Stomach (tissue), 9 donors: Measurements from ENCODE around the gene ZNF506. TPM values are rescaled to one million over a fixed set of nuclear protein-coding genes. Genes with fewer than 3 reads are reported as not detected.
A peak's percentile ranks its signal among the peaks of the same experiment; 100 is the strongest.
"Not testable (repeated sequence)": the region's sequence is repeated elsewhere in the genome, so short reads cannot be mapped to it uniquely, and the experiment has no call there.

Source experiments
- DNase-seq, 2 donors: peaks; one replicate each; pipeline versions ENCODE4 v3.0.0 to v3.0.0-alpha.2; 2013 to 2019
- H3K27ac ChIP-seq, 5 donors: fragments of 200-600 bp in 4 of 5; sonication (generic) in 4 of 5; one replicate each; pipeline ENCODE4 v1.5.1; 2013 to 2019; ENCODE audit warnings: mild to moderate bottlenecking in 1 of 5, moderate library complexity in 1 of 5
- H3K27me3 ChIP-seq, 3 donors: fragments of 200-600 bp; sonication (generic); one replicate each; pipeline ENCODE4 v1.5.1; 2017 to 2019; ENCODE audit warnings: mixed run types in 1 of 3
- H3K36me3 ChIP-seq, 4 donors: fragments of 200-600 bp; sonication (generic); 1 replicate in 3 of 4; 2 replicates in 1 of 4; pipeline ENCODE4 v1.5.1; 2016 to 2019
- H3K4me1 ChIP-seq, 4 donors: fragments of 200-600 bp; sonication (generic); one replicate each; pipeline ENCODE4 v1.5.1; 2016 to 2019
- H3K4me3 ChIP-seq, 4 donors: fragments of 200-600 bp; sonication (generic) in 3 of 4; one replicate each; pipeline ENCODE4 v1.5.1; 2016 to 2019; ENCODE audit warnings: mild to moderate bottlenecking in 1 of 4
- H3K9me3 ChIP-seq, 4 donors: fragments of 200-600 bp; sonication (generic); one replicate each; pipeline ENCODE4 v1.5.1; 2016 to 2019
- EP300 ChIP-seq: sonication (generic); formaldehyde crosslinking; IDR thresholded peaks from one replicate; pipeline ENCODE4 v1.6.1; 2017; ENCODE audit warnings: antibody characterized with exemption
- POLR2A ChIP-seq, 4 donors: fragments of 450-650 bp; IDR thresholded peaks; one replicate each; pipeline ENCODE4 v1.6.1; 2016; ENCODE audit warnings: antibody characterized with exemption in 4 of 4, control low read depth in 2 of 4, mild to moderate bottlenecking in 1 of 4, moderate library complexity in 1 of 4
- POLR2AphosphoS5 ChIP-seq, 3 donors: sonication (generic); formaldehyde crosslinking; IDR thresholded peaks; one replicate each; pipeline ENCODE4 v1.6.1; 2016; ENCODE audit warnings: antibody characterized with exemption in 3 of 3
- WGBS, 5 donors: extraction: QIAGEN DNeasy Blood & Tissue Kit in 3 of 5; methylation state at CpG; one replicate each; pipeline versions ENCODE4 v1.1.5 to v1.1.7; 2013 to 2018; 5-methylcytosine and 5-hydroxymethylcytosine counted together
- intact Hi-C: fragments of 100-400 bp; cut with DNase I; formaldehyde crosslinking; loops from one replicate; pipeline ENCODE4 v1.15.1; 2023; ENCODE audit warnings: low total_unique reads
- polyA plus RNA-seq, 3 donors: library from polyadenylated mRNA; stranded (reverse); fragments of 200-250 nt; gene quantifications; one replicate each; pipeline ENCODE4 v1.2.3, GENCODE V29; 2013
- total RNA-seq, 5 donors: library from RNA; depleted of rRNA; stranded (reverse); fragments of >200 nt; gene quantifications; one replicate each; pipeline versions ENCODE4 v1.1.0 to v1.2.3, GENCODE V29; 2014 to 2016
- TF ChIP-seq, protein P1 (sequence below), 7 experiments: fragments of 450-650 bp in 4 of 7; fragments of 200-600 bp in 3 of 7; sonication (generic) in 3 of 7; IDR thresholded peaks; one replicate each; pipeline ENCODE4 v1.5.1; 2016 to 2019; ENCODE audit warnings: antibody characterized with exemption in 7 of 7, control low read depth in 2 of 7, mild to moderate bottlenecking in 1 of 7
- donor health status: healthy with polysubstance abuse.
- donor health status: Bipolar disorder and iron deficiency.
- donor health status: healthy.

Gene ZNF506
- total and polyA plus RNA-seq, 8 donors, result 3.4 to 93.7 (median 25.1) TPM

- Histone ChIP-seq H3K9me3 (peaks cover 0 to 22% (median 0%) of the 10 kb centered on the region in 4 donors), H3K36me3 (no peaks in the 10 kb centered on the region), H3K4me1 (no peaks in the 10 kb centered on the region), H3K4me3 (no peak overlapping the region), H3K27ac (no peak overlapping the region), H3K27me3 (peaks cover 0 to 12% (median 0%) of the 10 kb centered on the region in 3 donors)
- DNase-seq, result peak in 1 of 2 donors; percentile 20
- 81 to 91% (median 86%) methylated on average over 5 to 13 of the region's 13 CpGs for WGBS, 5 donors
- no peak for TF ChIP-seq POLR2AphosphoS5 (IDR thresholded peaks at IDR 0.05)
- intact Hi-C loops, result no loop called here
Measured at GRCh38 chr19:19747357-19748220, 74.0 kb downstream of the ZNF506 start.

DNA sequence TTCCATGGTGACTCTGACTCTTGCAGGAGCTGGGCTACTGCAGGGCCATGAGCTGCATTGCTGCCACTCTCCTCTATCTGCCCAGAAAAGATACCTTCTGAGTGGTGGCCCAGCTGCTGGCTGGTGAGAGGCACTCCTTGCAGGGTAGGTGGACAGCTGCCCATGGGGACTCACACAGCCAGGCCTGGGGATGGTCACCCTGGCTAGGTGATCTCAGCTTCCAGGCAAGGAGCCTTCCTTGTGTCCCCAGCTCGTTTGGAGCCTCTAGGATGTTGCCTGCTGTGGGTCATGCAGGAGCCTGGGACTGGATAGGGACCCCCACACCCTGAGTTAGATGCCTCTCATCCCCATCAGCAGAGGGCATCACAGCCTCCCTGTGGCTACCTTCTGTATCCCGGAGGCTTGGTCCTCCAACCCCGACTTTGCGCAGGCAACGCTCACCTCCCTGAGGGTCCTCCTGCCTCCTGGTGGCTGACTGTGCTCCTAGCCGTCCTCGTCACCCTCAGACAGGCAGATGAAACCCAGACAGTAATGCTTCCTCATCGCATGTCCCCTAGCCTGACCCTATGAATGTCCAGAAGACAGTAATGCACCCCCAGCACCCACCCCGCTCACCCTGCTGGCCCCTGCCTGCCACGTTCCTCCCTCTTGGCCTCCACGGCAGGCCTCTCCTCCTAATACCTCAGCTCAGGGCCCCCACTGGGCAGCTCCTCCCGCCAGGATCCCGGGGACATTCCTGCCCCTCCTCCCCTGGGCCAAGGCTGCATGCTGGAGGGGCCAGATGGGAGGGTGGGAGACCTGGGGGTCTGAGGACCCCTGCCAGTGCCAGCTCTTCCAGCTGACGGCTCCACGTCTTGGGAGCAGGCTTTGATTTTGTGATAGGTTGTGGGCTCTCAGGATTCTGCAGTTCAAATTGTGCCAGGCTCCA lies 75.0 kb downstream of the ZNF506 start:
- DNase-seq, result peak; percentile 1 to 9
- H3K27ac ChIP-seq, result no peak overlapping the region
- no peaks in the 10 kb centered on the region for H3K36me3 ChIP-seq
- no peak overlapping the region for H3K4me3 ChIP-seq
- H3K4me1 ChIP-seq, result no peaks in the 10 kb centered on the region
- TF ChIP-seq POLR2AphosphoS5 (IDR thresholded peaks at IDR 0.05) (no peak), EP300 (no peak), POLR2A (IDR thresholded peaks at IDR 0.05) (no peak)
- TF ChIP-seq, protein P1, sequence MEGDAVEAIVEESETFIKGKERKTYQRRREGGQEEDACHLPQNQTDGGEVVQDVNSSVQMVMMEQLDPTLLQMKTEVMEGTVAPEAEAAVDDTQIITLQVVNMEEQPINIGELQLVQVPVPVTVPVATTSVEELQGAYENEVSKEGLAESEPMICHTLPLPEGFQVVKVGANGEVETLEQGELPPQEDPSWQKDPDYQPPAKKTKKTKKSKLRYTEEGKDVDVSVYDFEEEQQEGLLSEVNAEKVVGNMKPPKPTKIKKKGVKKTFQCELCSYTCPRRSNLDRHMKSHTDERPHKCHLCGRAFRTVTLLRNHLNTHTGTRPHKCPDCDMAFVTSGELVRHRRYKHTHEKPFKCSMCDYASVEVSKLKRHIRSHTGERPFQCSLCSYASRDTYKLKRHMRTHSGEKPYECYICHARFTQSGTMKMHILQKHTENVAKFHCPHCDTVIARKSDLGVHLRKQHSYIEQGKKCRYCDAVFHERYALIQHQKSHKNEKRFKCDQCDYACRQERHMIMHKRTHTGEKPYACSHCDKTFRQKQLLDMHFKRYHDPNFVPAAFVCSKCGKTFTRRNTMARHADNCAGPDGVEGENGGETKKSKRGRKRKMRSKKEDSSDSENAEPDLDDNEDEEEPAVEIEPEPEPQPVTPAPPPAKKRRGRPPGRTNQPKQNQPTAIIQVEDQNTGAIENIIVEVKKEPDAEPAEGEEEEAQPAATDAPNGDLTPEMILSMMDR (IDR thresholded peaks at IDR 0.05), result no peak
- intact Hi-C loops, result no loop called here
- 58 to 69% (median 62%) methylated on average over 10 to 15 of the region's 15 CpGs for WGBS, 5 donors
- H3K9me3 ChIP-seq, result peaks cover 0 to 22% (median 0%) of the 10 kb centered on the region in 4 donors
- H3K27me3 ChIP-seq, result peaks cover 0 to 12% (median 0%) of the 10 kb centered on the region in 3 donors

DNA sequence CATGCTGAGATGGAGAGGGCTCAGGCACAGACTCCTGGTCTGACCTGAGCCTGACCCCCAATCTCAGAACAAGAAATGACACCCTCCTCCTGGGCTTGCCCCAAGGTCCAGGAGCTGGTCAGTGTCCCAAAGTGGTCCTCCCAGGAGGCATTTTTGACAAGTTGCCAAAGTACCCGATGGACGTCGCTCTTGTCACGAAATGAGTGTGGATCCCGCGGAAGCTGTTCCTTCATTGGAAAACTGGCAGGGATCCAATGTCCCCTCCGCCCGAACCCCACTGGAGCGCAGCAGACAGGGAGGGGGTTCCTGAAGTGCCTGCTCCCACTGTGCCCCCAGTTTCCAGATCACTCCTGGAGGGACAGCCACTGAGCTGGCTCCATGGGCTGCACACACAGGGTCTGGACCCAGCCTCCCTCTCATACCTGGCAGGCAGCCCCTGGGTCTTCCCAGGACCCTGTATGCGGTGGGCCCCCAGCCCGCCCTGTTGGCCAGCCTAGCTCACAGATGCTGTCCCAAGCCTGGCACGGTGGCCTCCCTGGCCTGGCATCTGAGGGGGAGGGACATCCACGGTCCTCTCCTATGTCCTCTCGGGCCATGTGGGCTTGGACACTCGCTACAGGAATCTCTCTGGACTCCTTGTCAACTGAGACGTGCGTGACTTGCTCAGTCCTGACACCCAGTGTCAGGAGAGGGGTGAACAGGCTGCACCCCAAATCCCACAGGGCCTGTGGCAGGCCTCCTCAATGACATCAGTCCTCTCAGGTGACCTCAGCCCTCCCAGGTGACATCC lies 75.9 kb downstream of the ZNF506 start:
- no peak overlapping the region for H3K4me3 ChIP-seq
- peaks cover 0 to 18% (median 0%) of the 10 kb centered on the region in 4 donors for H3K9me3 ChIP-seq
- H3K27ac ChIP-seq, result no peak overlapping the region
- intact Hi-C loops, result no loop called here
- peak in 1 of 2 donors; percentile 1 for DNase-seq
- no peaks in the 10 kb centered on the region for H3K4me1 ChIP-seq
- no peaks in the 10 kb centered on the region for H3K36me3 ChIP-seq
- H3K27me3 ChIP-seq, result peaks cover 0 to 12% (median 0%) of the 10 kb centered on the region in 3 donors
- TF ChIP-seq EP300, result no peak
- no peak for TF ChIP-seq POLR2A (IDR thresholded peaks at IDR 0.05)
- no peak for TF ChIP-seq POLR2AphosphoS5 (IDR thresholded peaks at IDR 0.05)
- TF ChIP-seq, protein P1 (IDR thresholded peaks at IDR 0.05), result no peak
- 80 to 87% (median 84%) methylated on average over 13 to 17 of the region's 17 CpGs for WGBS, 5 donors

- Histone ChIP-seq H3K4me3 (no peak overlapping the region), H3K36me3 (no peaks in the 10 kb centered on the region), H3K27me3 (peaks cover 0 to 12% (median 0%) of the 10 kb centered on the region in 3 donors), H3K9me3 (peaks cover 0 to 13% (median 0%) of the 10 kb centered on the region in 4 donors), H3K4me1 (no peaks in the 10 kb centered on the region), H3K27ac (no peak overlapping the region)
- no peak for DNase-seq
- TF ChIP-seq, protein P1 (IDR thresholded peaks at IDR 0.05), result no peak
- TF ChIP-seq EP300, result no peak
- TF ChIP-seq POLR2AphosphoS5 (IDR thresholded peaks at IDR 0.05), result no peak
- TF ChIP-seq POLR2A (IDR thresholded peaks at IDR 0.05), result no peak
- 86 to 93% (median 88%) methylated on average over 14 to 17 of the region's 17 CpGs for WGBS, 5 donors
- intact Hi-C loops, result no loop called here
Measured at GRCh38 chr19:19744641-19745040, 76.9 kb downstream of the ZNF506 start.

GRCh38 chr19:19743921-19744320 lies 77.6 kb downstream of the ZNF506 start:
- not testable (repeated sequence) for H3K4me3 ChIP-seq

More at GRCh38 chr19:19743921-19744320, 77.6 kb downstream of the ZNF506 start:
- WGBS, 5 donors, result 79 to 89% (median 88%) methylated on average over 4 to 6 of the region's 6 CpGs
- H3K27me3 ChIP-seq, result peaks cover 0 to 12% (median 0%) of the 10 kb centered on the region in 3 donors
- H3K4me1 ChIP-seq, H3K27ac ChIP-seq, intact Hi-C loops, H3K36me3 ChIP-seq, DNase-seq: not testable (repeated sequence)
- H3K9me3 ChIP-seq, result peaks cover 0 to 13% (median 0%) of the 10 kb centered on the region in 4 donors
